Jurkat, Clone E6-1 (cell line): ENCODE results near the gene MICA.
"Not testable (repeated sequence)": the region's sequence is repeated elsewhere in the genome, so short reads cannot be mapped to it uniquely, and the experiment has no call there.

Experiments
- DNase-seq: peaks from one replicate; pipeline ENCODE4 v3.0.0-alpha.2; 2011; ENCODE audit warnings: low read depth, low spot score
- H3K4me3 ChIP-seq: 2 replicates; pipeline ENCODE4 v1.5.1; 2011; ENCODE audit warnings: mild to moderate bottlenecking, low read length, control low read depth, moderate library complexity

Gene MICA

DNA sequence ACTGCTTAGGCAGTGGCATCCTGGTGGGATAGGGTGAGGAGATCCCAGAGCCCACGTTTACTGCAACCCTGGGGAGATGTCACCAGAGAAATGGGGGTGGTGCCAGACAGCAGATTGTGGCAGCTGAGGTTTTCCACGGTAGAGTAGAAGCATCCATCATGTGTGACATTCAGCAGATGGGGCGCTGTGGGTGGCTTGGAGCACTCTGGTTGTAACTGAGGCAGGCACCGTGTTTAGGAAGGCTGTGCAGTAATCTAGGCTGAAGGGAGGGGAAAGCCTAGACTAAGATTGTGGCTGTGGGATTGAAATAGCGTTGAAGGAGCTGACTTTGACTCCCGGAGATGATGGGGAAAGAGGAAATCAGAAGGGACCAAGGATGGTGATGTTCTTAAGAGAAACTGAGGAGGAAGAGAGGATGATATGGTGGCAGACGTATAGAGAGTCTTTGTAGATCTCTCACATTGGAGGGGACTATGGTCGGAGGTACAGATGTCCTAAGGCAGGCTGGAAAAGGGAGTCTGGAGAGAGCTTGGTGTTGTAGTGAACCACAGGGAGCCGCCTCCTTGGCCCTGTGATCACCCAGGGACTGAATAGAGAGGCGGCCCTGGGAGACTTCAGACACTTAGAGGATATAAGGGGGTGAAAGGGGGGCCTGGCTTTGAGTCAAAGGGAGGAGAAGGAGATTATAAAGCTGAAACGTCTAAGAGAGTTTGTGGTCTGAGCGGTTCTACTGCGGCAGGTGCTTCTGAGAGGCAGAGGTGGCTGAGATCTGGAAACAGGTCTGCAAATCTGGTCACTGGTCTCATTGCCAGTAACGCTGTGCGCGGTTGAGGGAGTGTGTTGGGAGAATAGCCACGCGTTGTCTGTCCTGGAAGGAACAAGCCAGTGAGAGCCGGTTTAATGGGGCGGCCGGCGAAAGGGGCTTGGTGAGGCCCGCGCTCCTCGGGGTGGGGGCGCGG, 792 bp upstream of the MICA start:
- H3K4me3 ChIP-seq = peak overlapping the region; percentile 65
- DNase-seq = peak; percentile 41

DNA sequence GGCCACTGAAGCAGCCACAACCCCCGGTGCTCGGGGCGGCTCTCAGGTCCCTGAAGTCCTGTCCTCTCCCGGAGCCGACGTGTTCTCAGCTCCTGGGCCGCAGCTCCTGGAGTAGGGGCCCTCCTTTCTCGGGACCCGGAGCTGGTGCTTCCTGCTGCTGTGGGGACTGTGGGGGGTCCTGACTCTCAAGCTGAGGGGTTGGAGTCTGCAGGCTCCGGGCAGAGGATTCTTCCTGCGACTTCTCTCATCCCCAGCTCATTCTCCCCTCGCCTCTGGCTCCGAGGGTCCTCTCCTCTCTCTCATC, 618 bp downstream of the MICA start:
- peak overlapping the region; percentile 65 for H3K4me3 ChIP-seq
- DNase-seq = not testable (repeated sequence)

- no peak overlapping the region for H3K4me3 ChIP-seq
These were observed 2.6 kb downstream of the MICA start for GRCh38 chr6:31405996-31406395.

DNA sequence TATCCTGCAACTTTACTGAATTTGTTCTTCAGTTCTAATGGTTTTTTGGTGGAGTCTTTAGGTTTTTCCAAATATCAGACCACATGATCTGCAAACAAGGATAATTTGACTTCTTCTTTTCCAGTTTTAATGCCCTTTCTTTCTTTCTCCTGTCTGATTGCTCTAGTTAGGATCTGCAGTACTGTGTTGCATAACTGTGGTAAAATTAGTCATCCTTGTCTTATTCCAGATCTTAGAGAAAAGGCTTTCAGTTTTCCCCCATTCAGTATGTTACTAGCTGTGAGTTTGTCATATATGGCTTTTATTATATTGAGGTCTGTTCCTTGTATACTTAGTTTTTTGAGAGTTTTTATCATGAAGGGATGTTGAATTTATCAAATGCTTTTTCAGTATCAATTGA, 4.3 kb downstream of the MICA start:
- no peak for DNase-seq
- H3K4me3 ChIP-seq = no peak overlapping the region

More at GRCh38 chr6:31405996-31406395, 2.6 kb downstream of the MICA start:
- DNase-seq = no peak

DNA sequence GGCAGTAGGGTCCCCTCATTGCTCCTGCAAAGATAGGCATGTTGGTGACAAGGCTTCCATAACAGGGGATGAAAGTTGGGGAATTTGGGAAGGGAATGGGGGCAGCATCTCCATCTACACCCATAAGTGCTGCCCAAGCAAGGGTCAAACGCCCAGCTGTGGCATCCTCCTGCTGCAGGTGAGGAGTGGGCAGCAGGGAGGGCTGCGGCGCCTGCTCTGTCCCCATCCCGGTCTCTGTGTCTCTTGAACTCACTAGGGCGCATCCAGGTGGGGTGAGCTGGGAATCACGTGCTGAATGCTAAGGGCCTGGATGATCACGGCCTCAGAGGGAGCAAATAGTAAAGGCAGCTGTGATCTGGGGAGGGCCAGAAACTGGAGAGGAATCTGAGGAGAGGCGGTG, 9.1 kb downstream of the MICA start:
- no peak overlapping the region for H3K4me3 ChIP-seq
- DNase-seq = no peak

DNA sequence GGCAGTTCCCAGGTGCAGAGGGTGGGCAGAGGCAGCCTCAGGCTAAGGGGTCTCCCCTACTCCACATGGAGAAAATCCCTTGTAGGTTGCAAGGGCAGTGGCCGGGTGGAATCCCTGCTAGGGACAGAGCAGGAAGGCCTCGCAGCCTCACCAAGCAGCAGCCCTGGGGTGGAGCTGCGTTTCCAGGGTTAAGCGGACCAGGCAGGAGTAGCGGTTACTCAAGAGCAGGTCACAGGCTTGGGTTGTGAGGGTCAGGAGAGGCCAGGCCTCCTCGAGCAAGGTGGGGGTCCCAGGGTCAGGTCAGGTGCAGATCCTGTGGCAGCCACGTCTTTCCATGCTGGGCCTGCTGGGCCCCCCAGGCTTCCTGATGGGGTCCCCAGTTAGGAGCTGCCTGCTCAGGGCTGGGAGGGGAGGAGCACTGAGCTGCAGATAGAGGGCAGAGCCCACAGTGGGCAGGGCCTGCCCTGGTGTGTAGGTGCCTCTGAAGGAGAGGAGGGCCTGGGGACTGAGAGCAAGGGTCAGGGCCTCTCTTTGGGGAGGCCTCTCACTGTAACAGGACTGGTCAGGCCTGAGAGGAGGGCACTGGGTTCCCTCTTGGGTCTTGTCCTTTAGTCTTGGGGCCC, 10.9 kb downstream of the MICA start:
- H3K4me3 ChIP-seq, DNase-seq: not testable (repeated sequence)

DNA sequence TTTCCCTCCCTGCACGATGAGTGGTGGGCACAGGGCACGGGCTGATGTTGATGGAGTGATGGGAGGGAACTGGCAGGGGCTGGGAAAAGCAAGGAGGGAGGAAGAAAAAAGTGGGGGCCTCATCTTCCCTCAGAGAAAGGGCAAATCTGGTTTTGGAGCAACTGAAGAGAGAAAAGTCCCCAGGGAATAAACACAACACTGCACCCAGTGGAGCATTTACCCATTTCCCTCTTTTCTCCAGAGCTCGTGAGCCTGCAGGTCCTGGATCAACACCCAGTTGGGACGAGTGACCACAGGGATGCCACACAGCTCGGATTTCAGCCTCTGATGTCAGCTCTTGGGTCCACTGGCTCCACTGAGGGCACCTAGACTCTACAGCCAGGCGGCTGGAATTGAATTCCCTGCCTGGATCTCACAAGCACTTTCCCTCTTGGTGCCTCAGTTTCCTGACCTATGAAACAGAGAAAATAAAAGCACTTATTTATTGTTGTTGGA, 11.4 kb downstream of the MICA start:
- no peak for DNase-seq
- no peak overlapping the region for H3K4me3 ChIP-seq

GRCh38 chr6:31416394-31417014, 13.1 kb downstream of the MICA start:
- H3K4me3 ChIP-seq = no peak overlapping the region
- no peak for DNase-seq

DNA sequence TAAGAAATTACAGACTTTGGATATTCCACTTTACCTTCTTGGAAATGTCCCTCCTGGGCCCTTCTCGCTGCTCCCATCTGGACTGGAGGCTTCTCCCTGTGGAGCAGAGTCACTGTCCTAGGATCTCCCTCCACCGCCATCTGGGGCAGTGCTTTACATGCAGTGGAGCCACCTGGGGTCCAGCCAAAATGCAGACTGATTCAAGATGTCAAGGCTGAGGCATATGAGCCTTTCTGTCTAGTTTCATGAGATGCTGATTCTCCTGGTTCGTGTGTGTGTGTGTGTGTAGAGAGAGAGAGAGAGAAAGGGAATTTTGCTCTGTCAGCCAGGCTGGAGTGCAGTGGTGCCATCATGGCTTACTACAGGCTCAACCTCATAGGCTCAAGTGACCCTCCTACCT, 14.9 kb downstream of the MICA start:
- H3K4me3 ChIP-seq = no peak overlapping the region
- DNase-seq = no peak

GRCh38 chr6:31419842-31420241, 16.4 kb downstream of the MICA start:
- DNase-seq = no peak

DNA sequence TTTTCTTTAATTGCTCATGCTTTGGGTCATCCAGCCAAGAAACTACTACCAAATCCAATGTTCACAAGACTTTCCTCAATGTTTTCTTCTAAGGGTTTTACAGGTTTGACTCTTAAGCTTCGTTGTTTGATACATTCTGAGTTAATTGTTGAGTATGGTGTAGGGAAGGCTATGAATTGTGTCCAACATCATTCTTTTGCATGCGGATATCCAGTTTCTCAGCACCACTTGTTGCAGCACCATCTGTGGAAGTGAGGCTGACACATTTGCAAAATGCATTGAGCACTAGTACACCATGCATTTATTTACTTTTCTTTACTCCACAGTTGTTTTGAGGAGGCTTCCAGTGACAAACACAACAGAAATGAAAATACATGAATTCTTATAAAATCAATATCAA, 17.2 kb downstream of the MICA start:
- no peak for DNase-seq
- no peak overlapping the region for H3K4me3 ChIP-seq

More at GRCh38 chr6:31419842-31420241, 16.4 kb downstream of the MICA start:
- H3K4me3 ChIP-seq = no peak overlapping the region

DNA sequence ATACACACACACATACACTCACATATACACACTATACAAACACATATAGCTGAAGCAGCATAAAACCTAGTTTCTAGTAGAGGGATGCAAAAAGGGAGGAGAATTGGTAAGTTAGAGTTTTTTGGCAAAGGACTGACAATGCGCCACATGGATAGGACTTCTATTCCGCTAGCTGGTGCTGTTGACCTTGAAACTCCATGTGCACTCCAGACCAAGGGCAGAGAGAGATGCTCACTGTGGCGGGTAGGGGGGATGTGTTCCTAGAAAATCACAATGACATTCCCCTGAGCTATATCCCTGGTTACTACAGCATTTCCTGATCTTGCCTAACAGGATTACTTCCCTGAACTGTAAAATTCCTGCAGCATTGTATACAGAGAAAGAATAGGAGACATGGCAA, 19.2 kb downstream of the MICA start:
- DNase-seq = no peak
- H3K4me3 ChIP-seq = no peak overlapping the region

GRCh38 chr6:31423550-31423949, 20.2 kb downstream of the MICA start:
- DNase-seq = no peak
- H3K4me3 ChIP-seq = no peak overlapping the region

- H3K4me3 ChIP-seq = no peak overlapping the region
- no peak for DNase-seq
These were observed 23.3 kb downstream of the MICA start for GRCh38 chr6:31426395-31427354.

DNA sequence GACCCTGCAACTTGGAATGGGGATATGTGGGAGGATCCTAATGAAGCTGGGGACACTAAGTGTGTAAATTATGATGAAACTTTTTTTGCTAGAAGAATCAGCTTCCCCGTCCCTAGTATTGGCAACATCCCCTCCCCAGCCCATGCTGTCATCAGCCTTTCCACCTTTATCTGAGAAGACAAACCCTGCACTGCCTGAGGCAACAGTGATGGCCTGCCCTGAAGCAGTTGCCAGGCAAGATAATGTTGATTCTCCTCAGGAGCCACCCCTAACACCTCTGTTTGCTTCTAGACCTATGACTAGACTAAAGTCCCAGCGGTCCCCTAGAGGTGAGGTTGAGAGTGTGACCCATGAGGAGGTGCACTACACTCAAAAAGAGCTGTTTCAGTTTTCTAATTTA, 27.1 kb downstream of the MICA start:
- H3K4me3 ChIP-seq = no peak overlapping the region
- DNase-seq = no peak

GRCh38 chr6:31435051-31435450, 31.7 kb downstream of the MICA start:
- not testable (repeated sequence) for DNase-seq

GRCh38 chr6:31438222-31438621, 34.8 kb downstream of the MICA start:
- no peak overlapping the region for H3K4me3 ChIP-seq
- no peak for DNase-seq

More at GRCh38 chr6:31435051-31435450, 31.7 kb downstream of the MICA start:
- not testable (repeated sequence) for H3K4me3 ChIP-seq

DNA sequence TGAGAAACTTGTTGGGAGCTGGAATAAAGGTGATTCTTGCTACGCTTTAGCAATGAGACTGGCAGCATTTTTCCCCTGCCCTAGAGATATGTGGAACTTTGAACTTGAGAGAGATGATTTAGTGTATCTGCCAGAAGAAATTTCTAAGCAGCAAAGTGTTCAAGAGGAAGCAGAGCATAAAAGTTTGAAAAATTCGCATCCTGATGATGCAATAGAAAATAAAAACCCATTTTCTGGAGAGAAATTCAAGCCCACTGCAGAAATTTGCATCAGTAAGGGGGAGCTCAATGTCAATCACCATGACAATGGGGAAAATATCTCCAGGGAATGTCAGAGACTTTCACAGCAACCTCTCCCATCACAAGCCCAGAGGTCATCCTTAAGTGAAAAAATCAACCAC, 35.3 kb downstream of the MICA start:
- DNase-seq = no peak

More for the DNA sequence above, 35.3 kb downstream of the MICA start:
- no peak overlapping the region for H3K4me3 ChIP-seq
